Coronary artery (tissue), 2 donors: ENCODE measurements around the gene FERMT2.

ENCODE experiments used
- DNase-seq: peaks from one replicate; pipeline ENCODE4 v3.0.0-alpha.2; 2017; ENCODE audit warnings: low spot score
- H3K27ac ChIP-seq, 2 donors: fragments of 200-600 bp; sonication (generic); one replicate each; pipeline ENCODE4 v1.5.1; 2016 to 2019
- H3K4me3 ChIP-seq: fragments of 200-600 bp; sonication (generic); 2 replicates; pipeline ENCODE4 v1.5.1; 2016; ENCODE audit warnings: mild to moderate bottlenecking, moderate library complexity
- TF ChIP-seq, protein P1 (sequence below): fragments of 200-600 bp; sonication (generic); IDR thresholded peaks from one replicate; pipeline ENCODE4 v1.5.1; 2019; ENCODE audit warnings: antibody characterized with exemption

Gene FERMT2

DNA sequence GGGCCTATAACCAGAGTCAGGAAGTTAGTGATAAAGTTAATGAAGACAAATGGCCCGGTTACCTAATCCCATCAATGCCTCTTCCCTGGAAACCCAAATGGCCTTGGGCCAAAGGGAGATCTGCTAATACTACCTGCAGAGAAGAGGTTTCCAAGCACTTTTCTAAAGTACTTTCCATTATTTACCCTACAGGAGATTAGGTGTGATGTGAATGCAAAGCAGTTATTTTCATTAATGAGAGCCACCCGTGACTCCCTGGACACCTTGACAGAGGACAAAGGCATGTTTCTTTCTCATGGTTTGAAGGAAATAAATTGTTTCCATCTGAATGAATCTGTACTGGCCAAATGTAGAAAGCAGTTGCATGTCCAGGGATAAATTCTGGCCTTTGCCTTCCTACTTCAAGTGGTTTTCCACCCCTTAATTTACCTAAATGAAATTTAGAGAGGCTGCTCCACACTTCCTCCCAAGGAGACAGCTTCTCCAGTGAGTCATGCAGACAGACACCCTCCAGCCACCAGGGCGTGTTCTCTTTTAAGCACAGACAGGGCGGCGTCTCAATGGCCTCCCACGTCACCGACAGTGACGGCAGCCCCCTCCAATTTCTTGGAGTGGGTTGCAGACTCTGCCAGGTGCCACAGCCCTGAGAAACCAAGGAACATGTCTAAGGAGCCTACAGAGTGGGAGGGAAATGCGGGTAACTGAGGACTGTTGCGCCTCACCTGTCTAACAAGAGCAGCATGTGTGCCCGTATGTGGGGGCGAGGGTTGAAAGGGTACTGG lies 115.5 kb downstream of the FERMT2 start:
- DNase-seq: no peak
- H3K4me3 ChIP-seq: no peak overlapping the region
- no peak overlapping the region for H3K27ac ChIP-seq
- TF ChIP-seq, protein P1, sequence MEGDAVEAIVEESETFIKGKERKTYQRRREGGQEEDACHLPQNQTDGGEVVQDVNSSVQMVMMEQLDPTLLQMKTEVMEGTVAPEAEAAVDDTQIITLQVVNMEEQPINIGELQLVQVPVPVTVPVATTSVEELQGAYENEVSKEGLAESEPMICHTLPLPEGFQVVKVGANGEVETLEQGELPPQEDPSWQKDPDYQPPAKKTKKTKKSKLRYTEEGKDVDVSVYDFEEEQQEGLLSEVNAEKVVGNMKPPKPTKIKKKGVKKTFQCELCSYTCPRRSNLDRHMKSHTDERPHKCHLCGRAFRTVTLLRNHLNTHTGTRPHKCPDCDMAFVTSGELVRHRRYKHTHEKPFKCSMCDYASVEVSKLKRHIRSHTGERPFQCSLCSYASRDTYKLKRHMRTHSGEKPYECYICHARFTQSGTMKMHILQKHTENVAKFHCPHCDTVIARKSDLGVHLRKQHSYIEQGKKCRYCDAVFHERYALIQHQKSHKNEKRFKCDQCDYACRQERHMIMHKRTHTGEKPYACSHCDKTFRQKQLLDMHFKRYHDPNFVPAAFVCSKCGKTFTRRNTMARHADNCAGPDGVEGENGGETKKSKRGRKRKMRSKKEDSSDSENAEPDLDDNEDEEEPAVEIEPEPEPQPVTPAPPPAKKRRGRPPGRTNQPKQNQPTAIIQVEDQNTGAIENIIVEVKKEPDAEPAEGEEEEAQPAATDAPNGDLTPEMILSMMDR: no peak

DNA sequence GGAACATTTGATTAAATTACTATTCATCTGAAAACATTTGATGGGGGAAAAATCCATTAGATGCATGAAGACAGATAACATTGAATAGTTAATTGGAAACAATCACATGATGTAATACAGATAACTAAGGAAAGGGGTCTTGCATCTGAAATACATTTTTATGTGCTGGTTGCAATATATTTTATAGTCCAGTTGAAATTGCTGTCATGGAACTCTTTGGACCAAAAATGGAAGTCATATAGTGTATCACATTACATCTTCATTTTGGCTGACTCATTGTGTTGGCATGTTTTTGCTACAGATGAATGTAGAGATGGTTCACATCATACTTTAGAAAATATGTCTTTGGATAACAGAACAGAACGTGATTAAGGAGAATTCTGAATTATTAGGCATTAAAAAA lies 116.4 kb downstream of the FERMT2 start:
- Histone ChIP-seq H3K27ac (no peak overlapping the region), H3K4me3 (no peak overlapping the region)
- DNase-seq: no peak
- TF ChIP-seq, protein P1: no peak

DNA sequence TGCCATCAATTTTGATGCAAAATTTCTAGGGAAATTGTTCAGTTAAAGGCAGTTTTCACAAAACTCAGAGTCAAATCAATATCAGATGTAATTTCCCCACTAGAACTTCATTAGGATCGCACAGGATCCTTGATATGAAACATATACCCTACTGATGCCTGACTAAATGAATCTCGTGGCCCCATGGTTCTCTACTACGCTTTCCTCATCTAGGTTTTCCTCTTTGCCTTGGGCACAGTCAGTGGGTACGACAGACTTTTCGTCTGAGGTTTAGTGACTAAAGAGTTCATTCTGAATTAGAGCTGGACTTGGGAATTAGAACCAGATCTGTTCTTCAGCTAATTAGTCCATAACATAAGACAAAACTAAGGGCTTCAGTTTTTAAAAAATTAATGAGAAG lies 117.0 kb downstream of the FERMT2 start:
- TF ChIP-seq, protein P1: no peak
- DNase-seq: no peak
- no peak overlapping the region for H3K4me3 ChIP-seq
- H3K27ac ChIP-seq: no peak overlapping the region

DNA sequence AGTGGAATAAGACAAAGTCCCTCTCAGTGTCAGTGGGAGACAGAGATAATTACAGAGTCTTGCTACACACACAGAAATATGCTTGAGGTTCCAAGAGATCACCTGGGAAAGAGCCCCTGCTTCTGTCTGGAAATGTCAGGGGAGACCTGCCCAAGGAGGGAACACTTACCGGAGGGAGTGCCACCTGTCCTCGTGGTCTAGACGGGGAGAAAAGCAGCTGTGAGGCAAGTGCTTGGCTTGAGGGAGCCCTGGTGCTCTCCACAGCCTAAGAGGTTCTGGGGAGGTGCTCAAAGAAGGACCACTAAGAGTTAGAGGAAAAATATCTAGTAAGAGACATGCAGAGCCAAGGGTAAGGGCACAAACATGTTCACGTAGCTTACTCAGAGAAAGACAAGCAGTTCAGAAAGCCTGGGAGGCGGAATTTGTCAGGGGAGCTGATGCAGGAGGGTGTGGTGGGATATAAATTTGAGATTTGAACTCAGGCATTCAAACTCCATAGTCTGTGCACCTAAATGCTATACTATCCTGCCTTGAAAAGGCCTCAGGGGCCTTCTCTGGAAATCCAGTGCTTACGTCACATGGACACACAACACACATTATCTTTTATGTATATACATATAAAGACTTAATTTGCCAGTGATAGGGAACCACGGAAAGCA lies 121.2 kb downstream of the FERMT2 start:
- no peak overlapping the region for H3K27ac ChIP-seq
- TF ChIP-seq, protein P1: no peak
- no peak overlapping the region for H3K4me3 ChIP-seq
- no peak for DNase-seq

DNA sequence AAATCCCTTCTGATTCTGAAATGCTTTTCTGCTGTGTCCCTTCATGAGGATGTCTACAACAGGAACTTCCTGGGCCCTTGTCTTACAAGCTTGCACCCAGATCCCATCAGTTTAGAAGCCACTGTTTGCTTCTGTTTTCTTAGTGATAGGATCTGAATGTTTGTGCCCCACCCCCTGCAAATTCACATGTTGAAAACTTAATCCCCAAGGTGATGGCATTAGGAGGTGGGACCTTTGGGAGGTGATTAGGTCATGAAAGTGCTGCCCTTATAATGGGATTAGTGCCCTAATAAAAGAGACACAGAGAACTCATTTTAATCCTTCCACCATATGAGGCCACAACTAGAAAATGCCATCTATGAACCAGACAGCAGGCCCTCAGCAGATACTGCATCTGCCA lies 123.4 kb downstream of the FERMT2 start:
- Histone ChIP-seq H3K4me3 (no peak overlapping the region), H3K27ac (no peak overlapping the region)
- TF ChIP-seq, protein P1: no peak
- no peak for DNase-seq

DNA sequence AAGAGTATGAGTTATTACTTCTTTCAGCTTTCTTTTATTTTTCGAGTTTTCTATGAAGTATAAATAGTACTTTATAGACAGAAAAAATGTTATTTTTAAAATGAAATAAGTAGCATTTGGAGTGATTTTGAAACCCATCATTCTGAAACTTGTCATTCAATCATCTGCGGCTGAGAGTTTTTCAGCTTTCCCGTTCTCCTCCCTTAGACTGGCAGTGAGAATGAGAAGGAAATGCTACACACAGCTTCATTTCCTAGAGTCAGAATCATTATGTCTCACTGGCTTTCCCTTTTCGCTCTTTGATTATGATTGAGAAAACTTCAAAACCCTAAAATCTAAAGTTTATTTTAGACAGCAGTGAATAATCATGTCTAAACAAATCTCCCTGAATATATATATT lies 125.8 kb downstream of the FERMT2 start:
- H3K4me3 ChIP-seq: no peak overlapping the region
- H3K27ac ChIP-seq: no peak overlapping the region
- TF ChIP-seq, protein P1: no peak
- DNase-seq: no peak

DNA sequence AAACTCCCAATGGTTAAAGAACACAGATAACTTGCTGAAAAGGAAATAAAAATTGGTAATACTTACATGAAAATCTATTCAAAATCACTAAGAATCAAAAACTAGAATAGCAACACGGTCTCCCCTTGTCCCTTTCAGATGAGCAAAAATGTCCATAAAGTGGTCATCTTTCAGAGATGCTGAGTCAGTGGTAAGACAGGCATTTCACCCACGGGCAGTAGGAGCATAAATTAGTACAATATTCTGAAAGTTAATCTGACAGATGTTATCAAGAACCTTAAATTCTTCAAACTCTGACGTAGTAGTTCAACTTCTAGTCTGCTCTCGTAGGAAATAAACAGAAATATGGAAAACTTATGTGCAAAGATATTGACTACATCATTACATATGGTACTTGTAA lies 126.4 kb downstream of the FERMT2 start:
- no peak for DNase-seq
- Histone ChIP-seq H3K27ac (no peak overlapping the region), H3K4me3 (no peak overlapping the region)
- TF ChIP-seq, protein P1: no peak
